ENCODE results near the gene TMEM126B. TPM values are rescaled to one million over a fixed set of nuclear protein-coding genes. Genes with fewer than 3 reads are reported as not detected.

The TMEM126B gene
- total and polyA plus RNA-seq, 2 of the 13 experiments (the other 11 are each of a cell fraction or from before 2014, with no cell fraction given) = 33.6 to 54.8 TPM

GRCh38 chr11:85627998-85628770 lies at the start of gene TMEM126B (continued):
- TF ChIP-seq SOX5 (CRISPR knock-in tag; IDR thresholded peaks at IDR 0.05; ENCODE audit: borderline replicate concordance) (peak; percentile 33; the same call in 1 of the 2 replicates), SNAPC2 (CRISPR knock-in tag; IDR thresholded peaks at IDR 0.05) (peak; percentile 81), SNAPC5 (CRISPR knock-in tag; IDR thresholded peaks at IDR 0.05; ENCODE audit: borderline replicate concordance) (0 out of 2 replicates have a peak, but pooled peaks have one; percentile 55), ZNF224 (CRISPR knock-in tag; IDR thresholded peaks at IDR 0.05) (peak; percentile 82; the same call in 1 of the 2 replicates), PRDM15 (CRISPR knock-in tag; IDR thresholded peaks at IDR 0.05) (0 out of 2 replicates have a peak, but pooled peaks have one; percentile 8), ZNF460 (CRISPR knock-in tag; IDR thresholded peaks at IDR 0.05; ENCODE audit: borderline replicate concordance) (no peak), ZNF687 (CRISPR knock-in tag; IDR thresholded peaks at IDR 0.05) (peak; percentile 77), ZNF281 (CRISPR knock-in tag; IDR thresholded peaks at IDR 0.05; ENCODE audit: borderline replicate concordance) (peak; percentile 22; the same call in 1 of the 2 replicates), ZEB1 (IDR thresholded peaks at IDR 0.05; ENCODE audit: insufficient replicate concordance, low read depth) (no peak), AHR (CRISPR knock-in tag; IDR thresholded peaks at IDR 0.05) (no peak), ZBTB4 (CRISPR knock-in tag; IDR thresholded peaks at IDR 0.05; ENCODE audit: borderline replicate concordance) (no peak), SP2 (CRISPR knock-in tag; IDR thresholded peaks at IDR 0.05) (peak; percentile 67), MXD4 (CRISPR knock-in tag; IDR thresholded peaks at IDR 0.05) (no peak; the same call in 1 of the 2 replicates)
